ENCODE results near the gene SYNGR4. TPM values are rescaled to one million over a fixed set of nuclear protein-coding genes. Genes with fewer than 3 reads are reported as not detected.

The SYNGR4 gene
- total RNA-seq, 1 donor from 2014 or later: not detected

GRCh38 chr19:48341515-48342413 is 22.4 kb upstream of the SYNGR4 start:
- no peak for DNase-seq (ENCODE audit: low read depth in 2 of 2)

- no peak for DNase-seq (ENCODE audit: low read depth in 2 of 2)
Measured at GRCh38 chr19:48342414-48342738, 21.8 kb upstream of the SYNGR4 start.

GRCh38 chr19:48342841-48343540 is 21.2 kb upstream of the SYNGR4 start:
- no peak for DNase-seq (ENCODE audit: low read depth in 2 of 2)

- DNase-seq (ENCODE audit: low read depth in 2 of 2): no peak
Measured at GRCh38 chr19:48344892-48345291, 19.3 kb upstream of the SYNGR4 start.

GRCh38 chr19:48346191-48346590 is 18.0 kb upstream of the SYNGR4 start:
- DNase-seq (ENCODE audit: low read depth in 2 of 2): no peak

- peak; percentile 66 to 69 for DNase-seq (ENCODE audit: low read depth in 2 of 2)
Measured at GRCh38 chr19:48348045-48348444, 16.1 kb upstream of the SYNGR4 start.

- DNase-seq (ENCODE audit: low read depth in 2 of 2): no peak
Measured at GRCh38 chr19:48348737-48349136, 15.4 kb upstream of the SYNGR4 start.

- DNase-seq (ENCODE audit: low read depth in 2 of 2): no peak
Measured at GRCh38 chr19:48350856-48351255, 13.3 kb upstream of the SYNGR4 start.

- peak; percentile 38 to 62 for DNase-seq (ENCODE audit: low read depth in 2 of 2)
Measured at GRCh38 chr19:48351341-48351752, 12.8 kb upstream of the SYNGR4 start.

- no peak for DNase-seq (ENCODE audit: low read depth in 2 of 2)
Measured at GRCh38 chr19:48353677-48354076, 10.5 kb upstream of the SYNGR4 start.

- no peak for DNase-seq (ENCODE audit: low read depth in 2 of 2)
Measured at GRCh38 chr19:48354332-48354992, 9.7 kb upstream of the SYNGR4 start.

GRCh38 chr19:48355365-48355954 is 8.7 kb upstream of the SYNGR4 start:
- no peak for DNase-seq (ENCODE audit: low read depth in 2 of 2)

- no peak for DNase-seq (ENCODE audit: low read depth in 2 of 2)
Measured at GRCh38 chr19:48359123-48359522, 5.0 kb upstream of the SYNGR4 start.

GRCh38 chr19:48361912-48362311 is 2.3 kb upstream of the SYNGR4 start:
- DNase-seq (ENCODE audit: low read depth in 2 of 2): no peak

GRCh38 chr19:48362716-48363499 is 1.3 kb upstream of the SYNGR4 start:
- peak; percentile 81 to 96 for DNase-seq (ENCODE audit: low read depth in 2 of 2)

GRCh38 chr19:48363500-48363809 is 712 bp upstream of the SYNGR4 start:
- no peak for DNase-seq (ENCODE audit: low read depth in 2 of 2)

GRCh38 chr19:48364598-48365348 is 606 bp downstream of the SYNGR4 start:
- DNase-seq (ENCODE audit: low read depth in 2 of 2): no peak

GRCh38 chr19:48365602-48366001 is 1.4 kb downstream of the SYNGR4 start:
- DNase-seq (ENCODE audit: low read depth in 2 of 2): no peak

- no peak for DNase-seq (ENCODE audit: low read depth in 2 of 2)
Measured at GRCh38 chr19:48367855-48368254, 3.7 kb downstream of the SYNGR4 start.

- DNase-seq (ENCODE audit: low read depth in 2 of 2): no peak
Measured at GRCh38 chr19:48368936-48369335, 4.8 kb downstream of the SYNGR4 start.

- DNase-seq (ENCODE audit: low read depth in 2 of 2): no peak
Measured at GRCh38 chr19:48370955-48371354, 6.8 kb downstream of the SYNGR4 start.
